Stimulated activated naive CD4-positive, alpha-beta T cell treated with Interleukin-2 at 50 U/mL for 16 hours (primary cell): ENCODE results near the gene TRIM25.

Source experiments
- DNase-seq: peaks from one replicate; lab custom pipeline; 2025; lab: John Stamatoyannopoulos, UW

TRIM25 gene

GRCh38 chr17:56866076-56866475, 47.8 kb downstream of the TRIM25 start:
- no peak for DNase-seq

- no peak for DNase-seq
Measured at GRCh38 chr17:56863974-56864373, 49.9 kb downstream of the TRIM25 start.

DNA sequence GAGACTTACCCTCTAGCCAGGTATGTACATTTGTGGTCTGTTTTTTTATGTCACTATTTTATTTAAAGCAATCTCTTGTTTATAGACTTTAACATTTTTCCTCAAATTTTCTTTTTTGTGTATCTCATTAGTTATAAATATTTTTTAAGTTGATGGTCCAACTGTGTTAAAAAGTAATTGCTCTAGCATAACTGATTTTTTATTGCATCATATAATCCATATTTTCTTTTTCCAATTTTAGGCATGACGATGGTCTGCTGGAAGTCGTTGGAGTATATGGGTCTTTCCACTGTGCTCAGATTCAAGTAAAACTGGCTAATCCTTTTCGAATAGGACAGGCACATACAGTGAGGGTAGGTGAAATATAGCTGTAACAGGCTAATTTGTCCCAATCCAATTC, 52.0 kb downstream of the TRIM25 start:
- no peak for DNase-seq

- no peak for DNase-seq
Measured at GRCh38 chr17:56851008-56851407, 62.8 kb downstream of the TRIM25 start.

DNA sequence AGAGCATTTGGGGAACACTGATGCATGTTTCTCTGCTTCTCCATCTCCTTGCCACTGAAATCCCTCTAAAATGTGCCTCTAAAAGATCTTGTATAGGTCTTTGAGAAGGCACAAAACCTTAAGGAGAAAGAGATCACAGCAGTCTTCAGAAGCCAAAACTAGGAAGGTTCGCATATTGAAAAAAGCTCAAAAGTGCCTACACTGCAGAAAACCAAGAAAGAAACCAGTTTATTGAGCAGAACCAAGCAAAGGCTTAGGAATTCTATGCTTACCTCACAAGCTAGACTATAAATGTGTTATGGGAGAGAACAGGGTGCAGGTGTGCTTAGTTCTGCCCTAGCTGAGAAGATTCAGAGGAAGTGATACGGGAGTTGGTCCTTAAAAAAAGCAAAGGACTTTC, 63.3 kb downstream of the TRIM25 start:
- no peak for DNase-seq

DNA sequence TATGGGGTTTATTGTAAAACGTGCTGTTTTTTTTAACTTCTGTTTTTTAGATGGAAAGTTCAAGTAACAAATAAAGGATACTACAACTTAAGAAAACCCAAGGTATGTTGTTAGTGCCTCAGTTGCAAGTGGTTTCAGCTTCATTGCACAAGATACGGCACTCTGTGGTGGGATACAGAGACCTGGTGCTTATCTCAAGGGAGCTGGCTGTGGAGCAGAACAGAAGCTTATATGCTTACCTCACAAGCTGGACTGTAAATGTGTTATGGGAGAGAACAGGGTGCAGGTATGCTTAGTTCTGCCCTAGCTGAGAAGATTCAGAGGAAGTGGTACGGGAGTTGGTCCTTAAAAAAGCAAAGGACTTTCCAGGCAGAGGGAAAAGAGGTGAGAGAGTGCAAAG, 64.7 kb downstream of the TRIM25 start:
- no peak for DNase-seq

- no peak for DNase-seq
Measured at GRCh38 chr17:56847106-56847505, 66.7 kb downstream of the TRIM25 start.

GRCh38 chr17:56845934-56846333, 67.9 kb downstream of the TRIM25 start:
- DNase-seq = no peak

DNA sequence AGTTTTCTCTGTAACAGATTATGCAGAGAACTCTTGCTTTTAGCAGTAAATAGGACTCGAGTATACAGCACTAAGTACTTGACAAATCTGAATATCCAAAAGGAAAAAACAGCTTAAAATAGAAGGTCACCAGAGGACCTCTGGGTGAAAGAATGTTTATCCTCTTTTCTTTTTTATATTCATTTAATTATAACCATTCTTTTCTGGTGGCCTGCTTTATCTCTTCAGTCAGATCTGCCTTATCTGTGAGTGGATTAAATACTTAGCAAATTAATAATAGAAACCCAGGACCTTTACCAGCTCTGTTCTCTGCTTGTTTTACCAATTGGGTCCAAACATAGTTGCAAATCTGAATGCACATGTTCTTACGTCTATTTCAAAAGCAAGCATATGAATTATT, 71.3 kb downstream of the TRIM25 start:
- no peak for DNase-seq

GRCh38 chr17:56838687-56839086, 75.2 kb downstream of the TRIM25 start:
- DNase-seq = no peak
